DOHH2 (cell line): Measurements from ENCODE around the gene ATP5F1D.
A peak's percentile ranks its signal among the peaks of the same experiment; 100 is the strongest.

Source experiments
- H3F3A ChIP-seq: fragments of 200-600 bp; sonication (generic), shearing (Covaris generic); 2 replicates; pipeline ENCODE4 v1.6.0; 2016; ENCODE audit warnings: antibody characterized with exemption, mild to moderate bottlenecking; ENCODE audit not compliant: control insufficient read depth, insufficient read depth
- H3K27ac ChIP-seq: fragments of 200-600 bp; sonication (generic); 2 replicates; pipeline ENCODE4 v1.5.1; 2014; ENCODE audit warnings: low read depth, mild to moderate bottlenecking, low read length, moderate library complexity
- H3K27me3 ChIP-seq: fragments of 200-600 bp; sonication (generic); 2 replicates; pipeline ENCODE4 v1.6.1; 2014; ENCODE audit warnings: mild to moderate bottlenecking, low read length, mixed read lengths; ENCODE audit not compliant: control insufficient read depth
- H3K36me3 ChIP-seq: fragments of 200-600 bp; sonication (generic); 2 replicates; pipeline ENCODE4 v1.6.1; 2014; ENCODE audit warnings: mild to moderate bottlenecking, low read length, moderate library complexity, mixed read lengths; ENCODE audit not compliant: control insufficient read depth
- H3K4me1 ChIP-seq: fragments of 200-600 bp; sonication (generic); 2 replicates; pipeline ENCODE4 v1.6.1; 2014; ENCODE audit warnings: mild to moderate bottlenecking, low read length, mixed read lengths; ENCODE audit not compliant: control insufficient read depth
- H3K4me2 ChIP-seq: fragments of 200-600 bp; sonication (generic); 2 replicates; pipeline ENCODE4 v1.6.0; 2014; ENCODE audit warnings: mild to moderate bottlenecking, low read length, moderate library complexity
- H3K4me3 ChIP-seq: fragments of 200-600 bp; sonication (generic); 2 replicates; pipeline ENCODE4 v1.5.1; 2014; ENCODE audit warnings: mild to moderate bottlenecking, low read length, mixed read lengths
- H3K79me2 ChIP-seq: fragments of 200-600 bp; sonication (generic); 2 replicates; pipeline ENCODE4 v1.6.1; 2014; ENCODE audit warnings: mild to moderate bottlenecking, low read length, mixed read lengths; ENCODE audit not compliant: control insufficient read depth
- H3K9me2 ChIP-seq: fragments of 200-600 bp; sonication (generic); replicated peaks from 2 replicates; pipeline ENCODE4 v1.6.1; 2014; ENCODE audit warnings: mild to moderate bottlenecking, low read length, mixed read lengths; ENCODE audit not compliant: control insufficient read depth
- H3K9me3 ChIP-seq: fragments of 200-600 bp; sonication (generic); 2 replicates; pipeline ENCODE4 v1.6.1; 2014; ENCODE audit warnings: antibody characterized with exemption, low read length, mixed read lengths; ENCODE audit not compliant: control insufficient read depth, insufficient read depth
- H4K20me1 ChIP-seq: fragments of 200-600 bp; sonication (generic); 2 replicates; pipeline ENCODE4 v1.6.0; 2014; ENCODE audit warnings: low read depth, mild to moderate bottlenecking, antibody characterized with exemption, low read length, moderate library complexity; ENCODE audit not compliant: control insufficient read depth, insufficient read depth
- EZH2phosphoT487 ChIP-seq: fragments of 200-600 bp; sonication (generic); IDR thresholded peaks from 2 replicates; pipeline ENCODE4 v1.6.1; 2017; ENCODE audit warnings: borderline replicate concordance, mild to moderate bottlenecking, antibody characterized with exemption, low read length, moderate library complexity, mixed read lengths
- TF ChIP-seq, protein P1 (sequence below): fragments of 200-600 bp; sonication (generic); IDR thresholded peaks from one replicate; pipeline ENCODE4 v1.5.1; 2014; ENCODE audit warnings: antibody characterized with exemption, mild to moderate bottlenecking, low read depth, low read length; ENCODE audit not compliant: poor library complexity, severe bottlenecking

The ATP5F1D gene

DNA sequence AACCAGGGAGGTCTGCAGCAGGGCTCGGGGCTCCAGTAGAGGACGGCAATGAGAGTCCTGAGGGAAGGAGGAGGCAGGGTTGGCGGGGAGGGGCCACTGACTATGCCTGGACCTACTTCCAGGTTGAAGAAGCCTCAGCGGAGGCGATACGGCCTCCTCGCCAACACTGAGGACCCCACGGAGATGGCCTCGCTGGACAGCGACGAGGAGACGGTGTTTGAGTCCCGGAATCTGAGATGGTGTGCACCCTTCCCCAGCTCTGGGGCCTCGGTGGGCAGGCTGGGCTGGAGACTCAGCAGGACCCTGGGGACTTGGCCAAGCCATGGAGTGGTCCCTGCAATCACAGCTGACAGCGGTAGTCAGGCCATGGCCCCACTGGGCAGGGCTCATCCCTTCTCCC is 35.5 kb downstream of the ATP5F1D start:
- Histone ChIP-seq H3K9me3 (no peaks in the 10 kb centered on the region), H3F3A (peaks cover 26% of the 10 kb centered on the region), H3K36me3 (peaks cover 79% of the 10 kb centered on the region), H3K4me1 (peaks cover 36% of the 10 kb centered on the region), H3K4me2 (peak overlapping the region; percentile 96), H3K27ac (no peak overlapping the region), H3K9me2 (no peaks in the 10 kb centered on the region), H4K20me1 (peaks cover 5% of the 10 kb centered on the region), H3K4me3 (peak overlapping the region; percentile 76), H3K79me2 (peaks cover 42% of the 10 kb centered on the region), H3K27me3 (no peaks in the 10 kb centered on the region)
- TF ChIP-seq EZH2phosphoT487, result no peak
- TF ChIP-seq, protein P1, sequence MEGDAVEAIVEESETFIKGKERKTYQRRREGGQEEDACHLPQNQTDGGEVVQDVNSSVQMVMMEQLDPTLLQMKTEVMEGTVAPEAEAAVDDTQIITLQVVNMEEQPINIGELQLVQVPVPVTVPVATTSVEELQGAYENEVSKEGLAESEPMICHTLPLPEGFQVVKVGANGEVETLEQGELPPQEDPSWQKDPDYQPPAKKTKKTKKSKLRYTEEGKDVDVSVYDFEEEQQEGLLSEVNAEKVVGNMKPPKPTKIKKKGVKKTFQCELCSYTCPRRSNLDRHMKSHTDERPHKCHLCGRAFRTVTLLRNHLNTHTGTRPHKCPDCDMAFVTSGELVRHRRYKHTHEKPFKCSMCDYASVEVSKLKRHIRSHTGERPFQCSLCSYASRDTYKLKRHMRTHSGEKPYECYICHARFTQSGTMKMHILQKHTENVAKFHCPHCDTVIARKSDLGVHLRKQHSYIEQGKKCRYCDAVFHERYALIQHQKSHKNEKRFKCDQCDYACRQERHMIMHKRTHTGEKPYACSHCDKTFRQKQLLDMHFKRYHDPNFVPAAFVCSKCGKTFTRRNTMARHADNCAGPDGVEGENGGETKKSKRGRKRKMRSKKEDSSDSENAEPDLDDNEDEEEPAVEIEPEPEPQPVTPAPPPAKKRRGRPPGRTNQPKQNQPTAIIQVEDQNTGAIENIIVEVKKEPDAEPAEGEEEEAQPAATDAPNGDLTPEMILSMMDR, result no peak

- Histone ChIP-seq H3K27me3 (no peaks in the 10 kb centered on the region), H3K9me2 (no peaks in the 10 kb centered on the region), H3K4me1 (peaks cover 28% of the 10 kb centered on the region), H3K4me3 (no peak overlapping the region), H4K20me1 (peaks cover 5% of the 10 kb centered on the region), H3K27ac (no peak overlapping the region), H3F3A (peaks cover 15% of the 10 kb centered on the region), H3K4me2 (no peak overlapping the region), H3K36me3 (peaks cover 69% of the 10 kb centered on the region), H3K79me2 (peaks cover 32% of the 10 kb centered on the region), H3K9me3 (no peaks in the 10 kb centered on the region)
- TF ChIP-seq EZH2phosphoT487, result no peak
- TF ChIP-seq, protein P1, result no peak
Observed at GRCh38 chr19:1278074-1278473, 36.5 kb downstream of the ATP5F1D start.

DNA sequence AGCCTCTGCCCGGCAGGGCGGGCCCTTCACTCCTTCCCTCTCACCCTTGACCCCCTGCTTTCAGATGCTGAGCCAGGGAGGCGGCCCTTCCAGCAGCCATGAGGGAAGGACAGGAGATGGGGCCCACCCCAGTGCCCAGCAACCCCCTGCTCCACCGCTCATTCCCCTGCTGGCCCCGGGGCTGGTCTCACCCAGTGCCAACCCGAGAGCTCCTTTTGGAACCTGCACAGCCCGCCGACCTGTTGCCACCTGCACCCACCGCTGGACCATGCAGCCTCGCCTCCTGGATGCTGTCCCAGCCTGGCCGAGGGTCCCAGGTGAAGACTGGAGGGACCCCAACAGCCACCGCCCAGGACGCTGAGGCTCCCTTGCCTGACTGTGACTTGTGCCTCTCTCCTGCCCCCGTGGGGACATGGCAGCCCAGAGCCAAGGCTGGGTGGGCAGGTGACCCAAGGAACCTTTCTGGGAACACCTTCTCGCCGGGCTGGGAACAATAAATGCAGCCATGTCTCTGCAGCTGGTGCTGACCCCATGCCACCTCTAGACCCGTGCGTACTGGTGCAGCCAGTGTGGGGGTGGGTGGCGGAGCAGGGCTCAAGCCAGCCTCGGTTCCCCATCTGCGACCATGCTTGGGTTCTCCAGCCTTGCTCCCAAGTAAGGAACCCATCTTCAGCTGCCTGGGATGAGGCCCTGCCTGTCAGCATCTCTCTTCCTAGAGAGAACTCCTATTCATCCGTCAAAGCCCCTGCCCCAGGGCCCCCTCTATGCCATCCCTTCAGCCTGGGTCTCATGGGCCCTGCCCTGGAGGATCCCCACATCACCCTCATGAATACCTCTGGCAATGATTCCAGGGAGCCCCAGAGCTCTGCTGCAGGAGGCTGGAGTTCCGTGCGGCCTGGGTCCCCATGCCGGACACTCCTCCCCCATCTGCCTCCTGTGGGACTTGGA is 37.4 kb downstream of the ATP5F1D start:
- TF ChIP-seq, protein P1, result no peak
- no peak for TF ChIP-seq EZH2phosphoT487
- H3K36me3 ChIP-seq, result peaks cover 60% of the 10 kb centered on the region
- H3K9me2 ChIP-seq, result no peaks in the 10 kb centered on the region
- peaks cover 5% of the 10 kb centered on the region for H4K20me1 ChIP-seq
- H3K4me3 ChIP-seq, result no peak overlapping the region
- H3K4me2 ChIP-seq, result no peak overlapping the region
- H3K79me2 ChIP-seq, result peaks cover 24% of the 10 kb centered on the region
- H3F3A ChIP-seq, result peaks cover 7% of the 10 kb centered on the region
- H3K4me1 ChIP-seq, result peaks cover 33% of the 10 kb centered on the region
- H3K27me3 ChIP-seq, result peaks cover 8% of the 10 kb centered on the region
- no peaks in the 10 kb centered on the region for H3K9me3 ChIP-seq
- no peak overlapping the region for H3K27ac ChIP-seq
